ENCODE results near the gene MAST4.

The MAST4 gene

GRCh38 chr5:66737096-66737495, 140.9 kb downstream of the MAST4 start:
- no peak overlapping the region for H3K4me3 ChIP-seq (ENCODE audit: severe bottlenecking)
- H3K27me3 ChIP-seq (ENCODE audit: insufficient read depth, poor library complexity, severe bottlenecking) = peaks cover 10% of the 10 kb centered on the region
- no peaks in the 10 kb centered on the region for H3K36me3 ChIP-seq (ENCODE audit: low read depth)
- ATAC-seq (ENCODE audit: low read depth) = no peak
- H3K4me1 ChIP-seq (ENCODE audit: insufficient read depth, poor library complexity, severe bottlenecking) = no peaks in the 10 kb centered on the region
- no peak for DNase-seq (ENCODE audit: low spot score)
- TF ChIP-seq CTCF (IDR thresholded peaks at IDR 0.05; ENCODE audit: poor library complexity, severe bottlenecking) = no peak
- H3K9me3 ChIP-seq (ENCODE audit: severe bottlenecking) = no peaks in the 10 kb centered on the region
- H3K27ac ChIP-seq (ENCODE audit: poor library complexity, severe bottlenecking) = no peak overlapping the region

GRCh38 chr5:66738136-66738535, 141.9 kb downstream of the MAST4 start:
- H3K9me3 ChIP-seq (ENCODE audit: severe bottlenecking) = no peaks in the 10 kb centered on the region
- DNase-seq (ENCODE audit: low spot score) (no peak), ATAC-seq (ENCODE audit: low read depth) (no peak)
- no peaks in the 10 kb centered on the region for H3K4me1 ChIP-seq (ENCODE audit: insufficient read depth, poor library complexity, severe bottlenecking)
- H3K27ac ChIP-seq (ENCODE audit: poor library complexity, severe bottlenecking) = no peak overlapping the region
- no peak overlapping the region for H3K4me3 ChIP-seq (ENCODE audit: severe bottlenecking)
- TF ChIP-seq CTCF (IDR thresholded peaks at IDR 0.05; ENCODE audit: poor library complexity, severe bottlenecking) = no peak
- H3K36me3 ChIP-seq (ENCODE audit: low read depth) = no peaks in the 10 kb centered on the region
- H3K27me3 ChIP-seq (ENCODE audit: insufficient read depth, poor library complexity, severe bottlenecking) = peaks cover 10% of the 10 kb centered on the region

GRCh38 chr5:66739021-66739420, 142.8 kb downstream of the MAST4 start:
- no peak for TF ChIP-seq CTCF (IDR thresholded peaks at IDR 0.05; ENCODE audit: poor library complexity, severe bottlenecking)
- H3K4me1 ChIP-seq (ENCODE audit: insufficient read depth, poor library complexity, severe bottlenecking) = no peaks in the 10 kb centered on the region
- no peak overlapping the region for H3K4me3 ChIP-seq (ENCODE audit: severe bottlenecking)
- no peaks in the 10 kb centered on the region for H3K9me3 ChIP-seq (ENCODE audit: severe bottlenecking)
- ATAC-seq (ENCODE audit: low read depth) = no peak
- H3K27me3 ChIP-seq (ENCODE audit: insufficient read depth, poor library complexity, severe bottlenecking) = peaks cover 10% of the 10 kb centered on the region
- no peaks in the 10 kb centered on the region for H3K36me3 ChIP-seq (ENCODE audit: low read depth)
- DNase-seq (ENCODE audit: low spot score) = no peak
- H3K27ac ChIP-seq (ENCODE audit: poor library complexity, severe bottlenecking) = no peak overlapping the region

- no peak for ATAC-seq (ENCODE audit: low read depth)
- Histone ChIP-seq H3K4me3 (ENCODE audit: severe bottlenecking) (no peak overlapping the region), H3K4me1 (ENCODE audit: insufficient read depth, poor library complexity, severe bottlenecking) (no peaks in the 10 kb centered on the region), H3K36me3 (ENCODE audit: low read depth) (no peaks in the 10 kb centered on the region), H3K27ac (ENCODE audit: poor library complexity, severe bottlenecking) (no peak overlapping the region), H3K27me3 (ENCODE audit: insufficient read depth, poor library complexity, severe bottlenecking) (peaks cover 7% of the 10 kb centered on the region), H3K9me3 (ENCODE audit: severe bottlenecking) (no peaks in the 10 kb centered on the region)
- TF ChIP-seq CTCF (IDR thresholded peaks at IDR 0.05; ENCODE audit: poor library complexity, severe bottlenecking) = no peak
- DNase-seq (ENCODE audit: low spot score) = no peak
Observed at GRCh38 chr5:66739951-66740350, 143.8 kb downstream of the MAST4 start.

GRCh38 chr5:66741394-66741793, 145.2 kb downstream of the MAST4 start:
- TF ChIP-seq CTCF (IDR thresholded peaks at IDR 0.05; ENCODE audit: poor library complexity, severe bottlenecking) = no peak
- Histone ChIP-seq H3K9me3 (ENCODE audit: severe bottlenecking) (no peaks in the 10 kb centered on the region), H3K27me3 (ENCODE audit: insufficient read depth, poor library complexity, severe bottlenecking) (no peaks in the 10 kb centered on the region), H3K4me1 (ENCODE audit: insufficient read depth, poor library complexity, severe bottlenecking) (no peaks in the 10 kb centered on the region), H3K27ac (ENCODE audit: poor library complexity, severe bottlenecking) (no peak overlapping the region), H3K36me3 (ENCODE audit: low read depth) (no peaks in the 10 kb centered on the region), H3K4me3 (ENCODE audit: severe bottlenecking) (no peak overlapping the region)
- ATAC-seq (ENCODE audit: low read depth) (peak; percentile 46; the same call in 2 of the 3 replicates), DNase-seq (ENCODE audit: low spot score) (no peak)

All from RWPE2 (cell line).